ENCODE results near the gene FNIP1.
"Not testable (repeated sequence)": the region's sequence is repeated elsewhere in the genome, so short reads cannot be mapped to it uniquely, and the experiment has no call there.

- TF ChIP-seq GABPA (tag; conservative IDR thresholded peaks at IDR 0.05; ENCODE audit: low read depth); RAD21 (CRISPR knock-in tag; conservative IDR thresholded peaks at IDR 0.05 in 1 of 2, IDR thresholded peaks at IDR 0.05 in 1 of 2); L3MBTL2 (IDR thresholded peaks at IDR 0.05); MAZ (CRISPR knock-in tag; conservative IDR thresholded peaks at IDR 0.05 in 1 of 2, IDR thresholded peaks at IDR 0.05 in 1 of 2); HLTF (IDR thresholded peaks at IDR 0.05); AFF4 (CRISPR knock-in tag; IDR thresholded peaks at IDR 0.05); ZNF639 (CRISPR knock-in tag; conservative IDR thresholded peaks at IDR 0.05 in 1 of 2, IDR thresholded peaks at IDR 0.05 in 1 of 2); ZNF124 (CRISPR knock-in tag; IDR thresholded peaks at IDR 0.05); POLR2AphosphoS5 (IDR thresholded peaks at IDR 0.05; ENCODE audit: control insufficient read depth, insufficient read depth, low read depth, low read length); NR2C2 (CRISPR knock-in tag; IDR thresholded peaks at IDR 0.05); NR2C2 (tag; IDR thresholded peaks at IDR 0.05); TCF7L2 (IDR thresholded peaks at IDR 0.05; ENCODE audit: low read depth, low read length); MED1 (CRISPR knock-in tag; IDR thresholded peaks at IDR 0.05; ENCODE audit: borderline replicate concordance); CBX5 (IDR thresholded peaks at IDR 0.05; ENCODE audit: borderline replicate concordance, low read depth): not testable (repeated sequence)
- TF ChIP-seq, protein P1, sequence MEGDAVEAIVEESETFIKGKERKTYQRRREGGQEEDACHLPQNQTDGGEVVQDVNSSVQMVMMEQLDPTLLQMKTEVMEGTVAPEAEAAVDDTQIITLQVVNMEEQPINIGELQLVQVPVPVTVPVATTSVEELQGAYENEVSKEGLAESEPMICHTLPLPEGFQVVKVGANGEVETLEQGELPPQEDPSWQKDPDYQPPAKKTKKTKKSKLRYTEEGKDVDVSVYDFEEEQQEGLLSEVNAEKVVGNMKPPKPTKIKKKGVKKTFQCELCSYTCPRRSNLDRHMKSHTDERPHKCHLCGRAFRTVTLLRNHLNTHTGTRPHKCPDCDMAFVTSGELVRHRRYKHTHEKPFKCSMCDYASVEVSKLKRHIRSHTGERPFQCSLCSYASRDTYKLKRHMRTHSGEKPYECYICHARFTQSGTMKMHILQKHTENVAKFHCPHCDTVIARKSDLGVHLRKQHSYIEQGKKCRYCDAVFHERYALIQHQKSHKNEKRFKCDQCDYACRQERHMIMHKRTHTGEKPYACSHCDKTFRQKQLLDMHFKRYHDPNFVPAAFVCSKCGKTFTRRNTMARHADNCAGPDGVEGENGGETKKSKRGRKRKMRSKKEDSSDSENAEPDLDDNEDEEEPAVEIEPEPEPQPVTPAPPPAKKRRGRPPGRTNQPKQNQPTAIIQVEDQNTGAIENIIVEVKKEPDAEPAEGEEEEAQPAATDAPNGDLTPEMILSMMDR (IDR thresholded peaks at IDR 0.05 in 2 of 3, conservative IDR thresholded peaks at IDR 0.05 in 1 of 3; ENCODE audit: insufficient read depth in 2 of 3, low read depth in 1 of 3, low read length in 3 of 3) = not testable (repeated sequence)
Measured at GRCh38 chr5:131724089-131724488, 72.7 kb downstream of the FNIP1 start.

Measured in K562 (cell line).